ENCODE data around the gene C3orf22. TPM values are rescaled to one million over a fixed set of nuclear protein-coding genes. Genes with fewer than 3 reads are reported as not detected.

Gene C3orf22
- total RNA-seq, 1 donor from 2014 or later, result 0.38 TPM

DNA sequence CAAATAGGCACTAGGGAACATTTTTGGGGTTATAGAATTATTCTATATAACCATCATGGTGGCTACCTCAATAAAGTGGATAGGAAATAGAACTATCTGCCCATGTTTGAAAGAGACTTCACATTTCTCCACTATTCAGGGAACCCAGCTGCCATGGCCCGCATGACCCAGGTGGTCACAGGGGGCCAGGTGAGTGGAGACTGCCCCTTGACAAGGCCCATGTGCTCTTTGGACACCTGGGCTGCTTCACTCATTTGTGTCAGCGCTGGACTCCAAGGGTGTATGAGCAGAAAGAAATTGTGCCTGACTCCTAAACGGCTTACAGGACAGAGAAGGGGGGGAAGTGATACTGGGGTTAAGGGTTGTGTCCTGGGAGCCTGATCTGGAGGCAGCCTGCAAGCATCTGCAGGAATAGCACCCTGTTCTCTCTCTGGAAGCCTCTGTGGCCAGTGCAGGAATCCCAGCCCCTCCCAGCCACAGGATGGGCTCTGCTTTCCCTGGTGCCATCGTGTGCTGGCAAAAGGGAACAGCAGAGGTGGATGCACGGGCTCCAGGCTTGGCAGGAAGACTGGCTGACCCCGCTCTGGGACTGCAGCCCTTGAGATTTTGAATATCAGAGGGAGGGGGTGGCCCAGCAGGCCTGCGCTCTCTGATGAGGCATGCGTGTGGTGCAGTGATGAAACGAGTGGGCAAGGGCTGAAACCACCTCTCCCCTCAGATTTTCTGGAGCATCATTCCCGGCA lies 9.1 kb upstream of the C3orf22 start:
- TF ChIP-seq, protein P1, sequence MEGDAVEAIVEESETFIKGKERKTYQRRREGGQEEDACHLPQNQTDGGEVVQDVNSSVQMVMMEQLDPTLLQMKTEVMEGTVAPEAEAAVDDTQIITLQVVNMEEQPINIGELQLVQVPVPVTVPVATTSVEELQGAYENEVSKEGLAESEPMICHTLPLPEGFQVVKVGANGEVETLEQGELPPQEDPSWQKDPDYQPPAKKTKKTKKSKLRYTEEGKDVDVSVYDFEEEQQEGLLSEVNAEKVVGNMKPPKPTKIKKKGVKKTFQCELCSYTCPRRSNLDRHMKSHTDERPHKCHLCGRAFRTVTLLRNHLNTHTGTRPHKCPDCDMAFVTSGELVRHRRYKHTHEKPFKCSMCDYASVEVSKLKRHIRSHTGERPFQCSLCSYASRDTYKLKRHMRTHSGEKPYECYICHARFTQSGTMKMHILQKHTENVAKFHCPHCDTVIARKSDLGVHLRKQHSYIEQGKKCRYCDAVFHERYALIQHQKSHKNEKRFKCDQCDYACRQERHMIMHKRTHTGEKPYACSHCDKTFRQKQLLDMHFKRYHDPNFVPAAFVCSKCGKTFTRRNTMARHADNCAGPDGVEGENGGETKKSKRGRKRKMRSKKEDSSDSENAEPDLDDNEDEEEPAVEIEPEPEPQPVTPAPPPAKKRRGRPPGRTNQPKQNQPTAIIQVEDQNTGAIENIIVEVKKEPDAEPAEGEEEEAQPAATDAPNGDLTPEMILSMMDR (IDR thresholded peaks at IDR 0.05; ENCODE audit: unreplicated experiment), result no peak
- Mint-ChIP-seq H3K27me3 (ENCODE audit: low read depth) (peaks cover 18% of the 10 kb centered on the region), H3K36me3 (no peaks in the 10 kb centered on the region), H3K9me3 (peaks cover 5% of the 10 kb centered on the region), H3K27ac (no peak overlapping the region), H3K4me3 (no peak overlapping the region), H3K4me1 (no peaks in the 10 kb centered on the region)
- DNase-seq (ENCODE audit: low spot score in 2 of 2, unreplicated experiment in 2 of 2), result no peak

DNA sequence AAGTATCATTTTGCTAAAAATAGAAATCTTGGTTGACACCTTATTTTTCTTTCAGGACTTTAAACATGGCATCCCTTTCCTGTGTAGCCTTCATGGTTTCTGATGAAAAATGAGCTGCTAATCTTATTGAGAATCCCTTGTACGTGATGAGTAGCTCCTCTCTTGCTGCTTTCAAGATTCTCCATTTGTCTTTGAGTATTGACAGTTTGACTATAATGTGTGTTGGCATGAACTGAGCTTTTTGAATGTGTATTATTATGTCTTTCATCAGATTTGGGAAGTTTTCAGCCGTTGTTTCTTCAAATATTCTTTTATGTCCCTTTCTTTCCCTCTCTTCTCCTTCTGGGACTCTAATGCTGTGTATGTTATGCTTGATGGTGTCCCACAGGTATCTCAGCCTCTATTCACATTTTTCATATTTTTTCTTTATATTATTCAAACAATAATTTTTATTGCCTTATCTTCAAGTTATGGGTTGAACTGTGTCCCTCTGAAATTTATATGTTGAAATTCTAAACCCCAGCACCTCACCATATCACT lies 4.1 kb upstream of the C3orf22 start:
- H3K27ac Mint-ChIP-seq, result no peak overlapping the region
- TF ChIP-seq, protein P1 (IDR thresholded peaks at IDR 0.05; ENCODE audit: unreplicated experiment), result no peak

DNA sequence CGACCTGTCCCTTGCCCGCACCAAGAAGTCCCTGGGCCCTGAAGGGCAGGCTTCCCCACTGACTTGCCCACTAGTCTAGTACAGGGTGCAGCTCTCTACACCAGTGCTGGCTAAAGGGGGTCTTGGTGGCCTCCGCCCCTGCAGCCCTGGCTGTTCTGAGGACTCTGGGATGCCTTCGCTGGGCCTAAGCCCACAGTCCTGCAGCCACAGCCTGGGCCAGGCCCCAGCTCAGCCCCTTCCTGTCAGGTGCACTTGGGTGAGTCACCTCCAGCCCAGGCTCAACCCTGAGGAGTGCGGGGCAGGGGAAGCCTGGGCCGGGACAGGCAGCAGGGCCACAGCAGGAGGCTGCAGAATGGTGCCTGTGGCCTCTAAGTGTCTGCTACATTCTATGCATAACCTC lies 971 bp downstream of the C3orf22 start:
- H3K4me1 Mint-ChIP-seq, result no peaks in the 10 kb centered on the region
- H3K27ac Mint-ChIP-seq, result no peak overlapping the region
- H3K9me3 Mint-ChIP-seq, result peaks cover 17% of the 10 kb centered on the region
- peaks cover 20% of the 10 kb centered on the region for H3K27me3 Mint-ChIP-seq (ENCODE audit: low read depth)
- no peak overlapping the region for H3K4me3 Mint-ChIP-seq
- DNase-seq (ENCODE audit: low spot score in 2 of 2, unreplicated experiment in 2 of 2), result peak; percentile 7 to 17
- no peaks in the 10 kb centered on the region for H3K36me3 Mint-ChIP-seq
- TF ChIP-seq, protein P1 (IDR thresholded peaks at IDR 0.05; ENCODE audit: unreplicated experiment), result no peak

More for the DNA sequence above, 4.1 kb upstream of the C3orf22 start:
- Mint-ChIP-seq H3K4me3 (no peak overlapping the region), H3K9me3 (peaks cover 24% of the 10 kb centered on the region), H3K36me3 (no peaks in the 10 kb centered on the region), H3K4me1 (no peaks in the 10 kb centered on the region), H3K27me3 (ENCODE audit: low read depth) (peaks cover 38% of the 10 kb centered on the region)
- no peak for DNase-seq (ENCODE audit: low spot score in 2 of 2, unreplicated experiment in 2 of 2)

DNA sequence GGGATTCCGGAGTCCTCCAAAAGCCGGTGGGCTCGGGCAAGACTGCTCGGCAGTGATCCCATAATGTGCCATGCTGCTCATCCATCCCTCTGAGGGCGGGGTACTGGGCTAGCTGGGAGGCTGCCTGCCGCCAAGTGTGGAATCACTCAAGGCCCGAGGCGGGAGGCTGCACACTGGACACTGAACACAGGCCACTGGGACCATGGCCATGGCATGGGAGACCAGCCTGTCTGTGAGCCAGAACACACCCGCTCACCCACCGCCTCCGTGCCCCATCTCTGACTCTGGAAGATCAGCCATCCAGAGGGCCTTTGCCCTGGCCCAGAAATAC lies 1.4 kb downstream of the C3orf22 start:
- DNase-seq (ENCODE audit: low spot score in 2 of 2, unreplicated experiment in 2 of 2), result peak in 1 of 2 experiments; percentile 9
- H3K9me3 Mint-ChIP-seq, result peaks cover 15% of the 10 kb centered on the region
- H3K27me3 Mint-ChIP-seq (ENCODE audit: low read depth), result peaks cover 20% of the 10 kb centered on the region
- no peak overlapping the region for H3K4me3 Mint-ChIP-seq
- H3K36me3 Mint-ChIP-seq, result no peaks in the 10 kb centered on the region
- TF ChIP-seq, protein P1 (IDR thresholded peaks at IDR 0.05; ENCODE audit: unreplicated experiment), result no peak
- no peaks in the 10 kb centered on the region for H3K4me1 Mint-ChIP-seq
- H3K27ac Mint-ChIP-seq, result no peak overlapping the region

DNA sequence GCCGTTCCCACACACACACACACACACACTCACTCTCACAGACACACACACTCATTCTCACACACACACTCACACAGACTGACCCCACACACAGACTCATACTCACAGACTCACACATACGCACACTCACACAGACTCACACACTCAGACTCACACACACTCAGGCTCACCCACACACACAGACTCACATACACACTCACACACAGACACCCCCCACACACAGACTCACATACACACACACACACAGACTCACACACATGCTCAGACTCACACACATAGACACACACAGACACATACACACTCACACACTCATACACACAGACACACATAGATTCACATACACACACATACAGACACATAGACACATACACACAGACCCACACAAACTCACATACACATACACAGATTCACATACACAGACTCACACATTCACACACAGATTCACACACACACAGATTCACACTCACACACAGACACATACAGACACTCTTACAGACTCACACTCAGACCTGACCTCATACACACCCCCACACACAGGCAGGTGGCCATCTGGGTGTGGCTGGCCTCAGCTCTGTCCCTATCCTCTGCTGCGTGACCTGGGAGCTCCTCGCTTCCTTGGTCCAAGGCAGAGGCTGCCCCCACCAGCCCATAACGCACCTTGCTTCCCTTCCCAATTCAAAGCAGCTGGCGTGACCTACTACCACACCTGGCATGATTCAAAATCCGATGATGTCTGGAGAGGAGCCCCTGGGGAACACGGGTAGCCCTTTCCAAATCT lies 1.9 kb downstream of the C3orf22 start:
- TF ChIP-seq, protein P1 (IDR thresholded peaks at IDR 0.05; ENCODE audit: unreplicated experiment), result no peak
- peak in 1 of 2 experiments; percentile 24 for DNase-seq (ENCODE audit: low spot score in 2 of 2, unreplicated experiment in 2 of 2)
- Mint-ChIP-seq H3K4me1 (no peaks in the 10 kb centered on the region), H3K27me3 (ENCODE audit: low read depth) (peaks cover 17% of the 10 kb centered on the region), H3K36me3 (no peaks in the 10 kb centered on the region), H3K27ac (no peak overlapping the region), H3K9me3 (peaks cover 9% of the 10 kb centered on the region), H3K4me3 (no peak overlapping the region)
